ENCODE measurements around the gene TRIM58.

DNA sequence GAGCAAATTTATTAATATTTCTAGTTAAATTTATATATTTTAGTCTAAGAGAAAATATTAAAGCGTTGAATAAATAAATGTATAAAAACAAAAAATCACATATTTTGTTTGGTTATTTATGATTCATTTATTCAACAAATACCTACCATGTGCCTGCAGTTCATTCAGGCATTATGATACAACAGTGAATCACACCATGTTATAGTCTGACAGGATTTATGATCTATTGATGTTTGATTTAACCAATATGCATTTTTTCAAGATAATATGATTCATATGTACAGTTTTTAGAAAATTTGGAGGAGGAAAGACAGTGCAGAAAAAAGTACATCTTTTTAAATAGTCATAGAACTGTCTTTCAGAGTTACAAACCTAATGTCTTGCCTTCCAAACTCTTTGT lies 7.4 kb upstream of the TRIM58 start:
- TF ChIP-seq, protein P1, sequence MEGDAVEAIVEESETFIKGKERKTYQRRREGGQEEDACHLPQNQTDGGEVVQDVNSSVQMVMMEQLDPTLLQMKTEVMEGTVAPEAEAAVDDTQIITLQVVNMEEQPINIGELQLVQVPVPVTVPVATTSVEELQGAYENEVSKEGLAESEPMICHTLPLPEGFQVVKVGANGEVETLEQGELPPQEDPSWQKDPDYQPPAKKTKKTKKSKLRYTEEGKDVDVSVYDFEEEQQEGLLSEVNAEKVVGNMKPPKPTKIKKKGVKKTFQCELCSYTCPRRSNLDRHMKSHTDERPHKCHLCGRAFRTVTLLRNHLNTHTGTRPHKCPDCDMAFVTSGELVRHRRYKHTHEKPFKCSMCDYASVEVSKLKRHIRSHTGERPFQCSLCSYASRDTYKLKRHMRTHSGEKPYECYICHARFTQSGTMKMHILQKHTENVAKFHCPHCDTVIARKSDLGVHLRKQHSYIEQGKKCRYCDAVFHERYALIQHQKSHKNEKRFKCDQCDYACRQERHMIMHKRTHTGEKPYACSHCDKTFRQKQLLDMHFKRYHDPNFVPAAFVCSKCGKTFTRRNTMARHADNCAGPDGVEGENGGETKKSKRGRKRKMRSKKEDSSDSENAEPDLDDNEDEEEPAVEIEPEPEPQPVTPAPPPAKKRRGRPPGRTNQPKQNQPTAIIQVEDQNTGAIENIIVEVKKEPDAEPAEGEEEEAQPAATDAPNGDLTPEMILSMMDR (optimal IDR thresholded peaks at IDR 0.05 in 1 of 3, IDR thresholded peaks at IDR 0.05 in 1 of 3, conservative IDR thresholded peaks at IDR 0.05 in 1 of 3; ENCODE audit: extremely low read depth in 1 of 3, insufficient read depth in 2 of 3, low read length in 3 of 3): no peak
- TF ChIP-seq EZH2 (IDR thresholded peaks at IDR 0.05; ENCODE audit: low read length): no peak
